ENCODE data around the gene CCHCR1.
A peak's percentile ranks its signal among the peaks of the same experiment; 100 is the strongest.

CCHCR1 gene

DNA sequence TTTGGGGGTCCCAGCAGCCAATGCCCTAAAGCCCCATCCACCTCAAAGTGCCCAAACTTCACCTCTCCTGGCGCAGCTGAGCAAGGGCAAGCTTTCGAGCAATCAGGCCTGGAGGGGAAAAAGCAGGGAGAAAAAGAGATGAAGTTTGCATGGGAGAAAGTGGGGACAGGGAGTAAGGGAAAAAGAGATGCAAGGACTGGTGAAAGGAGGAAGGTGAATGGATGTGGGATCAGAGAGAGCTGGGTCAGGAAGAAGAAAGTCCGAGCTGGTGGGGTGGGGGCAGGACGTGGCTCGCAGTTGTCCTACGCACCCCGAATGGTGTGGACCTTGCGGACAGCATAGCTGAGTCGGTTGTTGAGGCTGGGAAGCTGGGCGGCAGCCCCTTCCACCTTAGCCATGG is 12.2 kb downstream of the CCHCR1 start:
- Histone ChIP-seq H3K27me3 (ENCODE audit: insufficient read depth, poor library complexity, severe bottlenecking) (no peaks in the 10 kb centered on the region), H3K36me3 (ENCODE audit: low read depth) (peaks cover 31% of the 10 kb centered on the region), H3K27ac (ENCODE audit: poor library complexity, severe bottlenecking) (no peak overlapping the region), H3K4me1 (ENCODE audit: insufficient read depth, poor library complexity, severe bottlenecking) (no peaks in the 10 kb centered on the region), H3K9me3 (ENCODE audit: severe bottlenecking) (no peaks in the 10 kb centered on the region), H3K4me3 (ENCODE audit: severe bottlenecking) (no peak overlapping the region)
- ATAC-seq (ENCODE audit: low read depth) (no peak), DNase-seq (ENCODE audit: low spot score) (no peak)
- TF ChIP-seq, protein P1, sequence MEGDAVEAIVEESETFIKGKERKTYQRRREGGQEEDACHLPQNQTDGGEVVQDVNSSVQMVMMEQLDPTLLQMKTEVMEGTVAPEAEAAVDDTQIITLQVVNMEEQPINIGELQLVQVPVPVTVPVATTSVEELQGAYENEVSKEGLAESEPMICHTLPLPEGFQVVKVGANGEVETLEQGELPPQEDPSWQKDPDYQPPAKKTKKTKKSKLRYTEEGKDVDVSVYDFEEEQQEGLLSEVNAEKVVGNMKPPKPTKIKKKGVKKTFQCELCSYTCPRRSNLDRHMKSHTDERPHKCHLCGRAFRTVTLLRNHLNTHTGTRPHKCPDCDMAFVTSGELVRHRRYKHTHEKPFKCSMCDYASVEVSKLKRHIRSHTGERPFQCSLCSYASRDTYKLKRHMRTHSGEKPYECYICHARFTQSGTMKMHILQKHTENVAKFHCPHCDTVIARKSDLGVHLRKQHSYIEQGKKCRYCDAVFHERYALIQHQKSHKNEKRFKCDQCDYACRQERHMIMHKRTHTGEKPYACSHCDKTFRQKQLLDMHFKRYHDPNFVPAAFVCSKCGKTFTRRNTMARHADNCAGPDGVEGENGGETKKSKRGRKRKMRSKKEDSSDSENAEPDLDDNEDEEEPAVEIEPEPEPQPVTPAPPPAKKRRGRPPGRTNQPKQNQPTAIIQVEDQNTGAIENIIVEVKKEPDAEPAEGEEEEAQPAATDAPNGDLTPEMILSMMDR (IDR thresholded peaks at IDR 0.05; ENCODE audit: poor library complexity, severe bottlenecking), result no peak

DNA sequence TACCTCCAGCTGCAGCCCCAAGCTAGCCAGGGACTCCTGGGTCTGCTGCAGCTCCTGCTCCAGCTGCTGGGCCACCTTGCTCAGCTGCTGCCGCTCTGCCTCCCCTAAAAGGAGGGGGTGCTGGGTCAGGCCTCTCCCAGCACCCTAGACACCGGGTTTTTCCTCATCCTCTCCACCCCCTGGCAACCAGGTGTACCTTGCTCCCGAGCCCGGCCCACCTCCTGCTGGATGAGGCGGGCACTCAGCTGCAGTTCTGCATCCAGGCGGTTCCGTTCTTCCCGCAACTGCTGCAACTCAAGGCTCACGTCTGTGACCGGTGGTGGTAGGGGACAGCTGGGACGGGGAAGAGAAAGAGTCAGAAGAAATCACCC is 12.6 kb downstream of the CCHCR1 start:
- H3K4me3 ChIP-seq (ENCODE audit: severe bottlenecking), result no peak overlapping the region
- no peaks in the 10 kb centered on the region for H3K27me3 ChIP-seq (ENCODE audit: insufficient read depth, poor library complexity, severe bottlenecking)
- DNase-seq (ENCODE audit: low spot score) (no peak), ATAC-seq (ENCODE audit: low read depth) (no peak)
- no peaks in the 10 kb centered on the region for H3K9me3 ChIP-seq (ENCODE audit: severe bottlenecking)
- no peaks in the 10 kb centered on the region for H3K4me1 ChIP-seq (ENCODE audit: insufficient read depth, poor library complexity, severe bottlenecking)
- peaks cover 28% of the 10 kb centered on the region for H3K36me3 ChIP-seq (ENCODE audit: low read depth)
- TF ChIP-seq, protein P1 (IDR thresholded peaks at IDR 0.05; ENCODE audit: poor library complexity, severe bottlenecking), result no peak
- no peak overlapping the region for H3K27ac ChIP-seq (ENCODE audit: poor library complexity, severe bottlenecking)

DNA sequence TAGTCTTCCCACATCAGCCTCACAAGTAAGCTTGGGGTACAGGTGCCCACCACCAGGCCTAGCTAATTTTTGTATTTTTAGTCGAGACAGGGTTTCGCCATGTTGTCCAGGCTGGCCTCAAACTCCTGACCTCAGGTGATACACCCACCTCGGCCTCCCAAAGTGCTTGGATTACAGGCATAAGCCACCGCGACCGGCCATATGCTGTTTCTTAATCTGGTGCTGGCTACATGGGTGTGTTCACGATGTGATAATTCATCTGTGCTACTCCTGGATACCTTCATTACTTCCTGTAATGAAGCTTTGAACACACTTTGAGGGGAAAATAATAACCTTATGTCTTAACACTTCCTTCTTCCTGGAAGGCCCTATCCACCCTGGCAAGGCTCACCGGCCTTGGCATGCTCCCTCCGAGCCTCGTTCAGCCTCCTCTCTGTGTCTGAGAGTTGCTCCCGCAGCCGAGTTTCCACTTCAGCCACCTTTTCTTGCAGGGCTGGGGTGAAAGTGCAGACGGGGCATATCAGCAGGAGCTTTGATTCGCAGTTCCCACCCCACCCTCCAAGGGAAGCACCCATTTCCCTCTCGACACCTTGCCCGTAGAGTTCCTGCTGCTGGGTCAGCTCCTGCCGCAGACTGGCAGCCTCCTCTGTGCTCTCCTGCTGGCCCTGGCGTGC is 13.2 kb downstream of the CCHCR1 start:
- H3K9me3 ChIP-seq (ENCODE audit: severe bottlenecking), result no peaks in the 10 kb centered on the region
- ATAC-seq (ENCODE audit: low read depth) (no peak), DNase-seq (ENCODE audit: low spot score) (no peak)
- no peaks in the 10 kb centered on the region for H3K27me3 ChIP-seq (ENCODE audit: insufficient read depth, poor library complexity, severe bottlenecking)
- H3K4me3 ChIP-seq (ENCODE audit: severe bottlenecking), result no peak overlapping the region
- peaks cover 22% of the 10 kb centered on the region for H3K36me3 ChIP-seq (ENCODE audit: low read depth)
- no peaks in the 10 kb centered on the region for H3K4me1 ChIP-seq (ENCODE audit: insufficient read depth, poor library complexity, severe bottlenecking)
- no peak overlapping the region for H3K27ac ChIP-seq (ENCODE audit: poor library complexity, severe bottlenecking)
- TF ChIP-seq, protein P1 (IDR thresholded peaks at IDR 0.05; ENCODE audit: poor library complexity, severe bottlenecking), result no peak

DNA sequence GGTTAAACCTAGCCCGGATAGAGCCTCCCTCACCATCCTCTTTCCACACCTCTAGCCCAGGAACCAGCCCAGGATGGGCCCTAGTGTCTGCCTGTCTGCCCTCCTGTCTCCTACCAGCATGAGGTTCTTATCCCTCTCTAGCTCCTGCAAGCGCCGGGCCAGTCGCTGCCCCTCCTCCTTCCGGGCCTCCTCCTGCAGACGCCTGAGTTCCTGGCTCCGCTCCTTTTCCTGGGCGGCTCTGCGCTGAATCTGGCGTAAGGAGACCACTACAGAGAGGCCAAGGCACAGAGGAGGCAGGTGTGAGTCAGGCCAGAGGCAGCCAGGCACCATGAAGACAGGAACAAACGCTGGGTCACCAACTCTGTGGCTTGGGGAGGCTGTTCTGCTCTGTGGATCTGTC is 14.5 kb downstream of the CCHCR1 start:
- H3K9me3 ChIP-seq (ENCODE audit: severe bottlenecking), result no peaks in the 10 kb centered on the region
- ATAC-seq (ENCODE audit: low read depth), result peak; percentile 76
- H3K27me3 ChIP-seq (ENCODE audit: insufficient read depth, poor library complexity, severe bottlenecking), result no peaks in the 10 kb centered on the region
- H3K4me3 ChIP-seq (ENCODE audit: severe bottlenecking), result no peak overlapping the region
- peaks cover 21% of the 10 kb centered on the region for H3K36me3 ChIP-seq (ENCODE audit: low read depth)
- H3K27ac ChIP-seq (ENCODE audit: poor library complexity, severe bottlenecking), result peak overlapping the region; percentile 2
- DNase-seq (ENCODE audit: low spot score), result no peak
- TF ChIP-seq, protein P1 (IDR thresholded peaks at IDR 0.05; ENCODE audit: poor library complexity, severe bottlenecking), result no peak
- H3K4me1 ChIP-seq (ENCODE audit: insufficient read depth, poor library complexity, severe bottlenecking), result no peaks in the 10 kb centered on the region

DNA sequence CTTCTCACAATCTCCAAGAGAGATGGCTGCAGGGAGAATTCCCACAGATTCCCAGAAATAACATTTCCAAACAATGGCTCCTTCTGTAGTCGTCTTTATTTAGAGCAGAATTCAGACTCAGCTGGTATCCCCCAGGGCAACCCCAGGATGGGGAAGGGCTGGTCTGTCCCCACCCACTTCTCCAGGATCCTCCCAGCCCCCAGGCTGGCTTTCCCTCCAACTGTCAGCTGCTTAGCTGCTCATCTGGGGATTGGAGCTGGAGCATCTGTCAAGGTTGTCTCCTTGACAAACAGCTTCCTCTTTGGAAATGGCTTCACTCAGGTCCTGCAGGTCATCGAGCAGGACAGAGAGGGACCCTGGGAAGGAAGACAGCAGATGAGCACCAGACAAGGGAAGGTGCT is 15.2 kb downstream of the CCHCR1 start:
- no peak overlapping the region for H3K27ac ChIP-seq (ENCODE audit: poor library complexity, severe bottlenecking)
- peaks cover 21% of the 10 kb centered on the region for H3K36me3 ChIP-seq (ENCODE audit: low read depth)
- H3K4me3 ChIP-seq (ENCODE audit: severe bottlenecking), result no peak overlapping the region
- H3K27me3 ChIP-seq (ENCODE audit: insufficient read depth, poor library complexity, severe bottlenecking), result no peaks in the 10 kb centered on the region
- H3K4me1 ChIP-seq (ENCODE audit: insufficient read depth, poor library complexity, severe bottlenecking), result no peaks in the 10 kb centered on the region
- DNase-seq (ENCODE audit: low spot score), result no peak
- TF ChIP-seq, protein P1 (IDR thresholded peaks at IDR 0.05; ENCODE audit: poor library complexity, severe bottlenecking), result no peak
- ATAC-seq (ENCODE audit: low read depth), result no peak
- H3K9me3 ChIP-seq (ENCODE audit: severe bottlenecking), result no peaks in the 10 kb centered on the region

All from RWPE2 (cell line).